ENCODE measurements around the gene ALX4.
A peak's percentile ranks its signal among the peaks of the same experiment; 100 is the strongest.

The ALX4 gene

DNA sequence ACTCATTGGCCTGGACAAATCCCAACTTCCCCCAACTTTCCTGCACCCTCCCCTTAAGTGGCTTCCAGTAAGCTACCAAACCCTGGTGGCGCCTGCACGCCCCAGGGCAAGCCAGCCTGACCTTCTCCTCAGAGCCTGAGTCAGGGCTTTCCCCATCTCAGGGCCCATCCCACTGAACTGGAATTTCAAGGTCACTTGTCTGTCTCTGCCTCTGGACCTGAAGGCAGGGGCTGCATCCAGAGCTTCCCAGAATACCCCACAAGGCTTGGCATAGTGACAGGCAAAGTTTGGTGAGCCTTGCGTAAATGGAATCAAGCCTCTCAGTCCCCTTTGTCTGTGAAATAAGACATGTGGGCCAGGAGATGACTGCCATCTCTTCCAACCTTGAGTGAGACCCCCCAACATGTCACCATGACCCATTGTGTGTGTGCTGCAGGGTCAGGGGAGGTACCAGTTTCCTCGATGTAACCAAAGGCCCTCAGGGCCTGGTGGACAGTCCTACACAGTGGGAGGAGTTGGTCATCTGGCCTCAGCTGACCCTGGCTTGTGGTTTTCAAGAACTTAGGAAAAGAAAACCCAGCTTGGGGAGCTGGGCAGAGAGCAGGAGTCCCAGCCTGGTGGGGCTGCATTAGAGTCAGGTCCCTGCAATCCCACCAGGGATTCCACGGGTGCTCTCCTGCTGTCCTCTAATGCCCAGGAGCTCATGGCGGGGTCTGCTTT, 8.9 kb downstream of the ALX4 start:
- DNase-seq = peak; percentile 74

DNA sequence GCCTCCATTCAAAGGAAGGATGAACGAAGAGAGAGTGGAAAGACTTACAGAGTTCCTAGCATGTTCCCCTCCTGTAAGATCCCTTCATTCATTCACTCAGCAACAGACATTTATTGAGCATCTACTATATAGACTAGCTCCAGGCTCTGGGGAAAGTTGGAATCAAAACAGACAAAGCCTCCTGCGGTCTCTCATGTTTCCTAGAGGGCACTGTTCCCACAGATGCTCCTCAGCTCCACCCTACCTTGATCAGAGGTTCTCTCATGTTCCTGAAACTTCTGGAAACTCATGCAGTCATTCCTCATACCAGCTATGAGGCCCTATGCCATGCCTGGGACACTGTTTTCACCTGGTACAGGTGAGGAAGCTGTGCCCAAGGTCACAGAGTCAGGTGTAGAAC, 11.1 kb downstream of the ALX4 start:
- no peak for DNase-seq

DNA sequence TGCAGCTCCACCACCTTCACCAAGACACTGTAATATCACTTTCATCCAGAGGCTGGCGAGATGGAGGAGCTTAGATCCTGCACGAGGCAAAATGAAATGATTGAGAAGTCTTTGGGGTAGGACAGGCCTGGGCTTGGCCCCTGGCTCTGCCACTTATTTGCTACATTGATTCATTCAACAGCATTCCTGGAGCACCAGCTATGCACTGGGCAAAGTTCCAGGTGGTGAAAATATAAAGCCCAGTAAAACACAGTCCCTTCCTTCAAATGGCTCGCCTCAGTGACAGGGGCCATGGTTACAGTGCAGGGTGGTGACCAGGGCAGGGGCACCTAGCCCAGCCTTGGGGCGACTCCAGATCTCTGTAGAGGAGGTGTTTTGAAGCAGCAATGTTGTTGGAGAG, 19.7 kb downstream of the ALX4 start:
- peak; percentile 20 for DNase-seq

DNA sequence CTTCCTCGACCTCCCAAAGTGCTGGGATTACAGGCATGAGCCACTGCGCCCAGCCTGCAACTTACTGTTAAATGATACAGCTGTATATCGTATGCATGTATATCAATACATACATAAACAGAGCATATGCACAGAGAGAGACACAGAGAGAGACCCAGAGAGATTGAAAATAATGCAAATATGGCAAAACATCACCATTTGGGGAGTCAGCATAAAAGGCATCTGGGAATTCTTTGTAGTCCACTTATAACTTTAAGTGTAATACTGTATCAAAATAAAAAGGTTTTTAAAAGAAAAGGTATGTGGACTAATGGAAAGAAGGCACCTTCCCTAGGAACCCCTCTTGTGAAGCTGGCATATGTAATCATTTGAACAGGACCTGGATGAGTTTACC, 21.8 kb downstream of the ALX4 start:
- no peak for DNase-seq

DNA sequence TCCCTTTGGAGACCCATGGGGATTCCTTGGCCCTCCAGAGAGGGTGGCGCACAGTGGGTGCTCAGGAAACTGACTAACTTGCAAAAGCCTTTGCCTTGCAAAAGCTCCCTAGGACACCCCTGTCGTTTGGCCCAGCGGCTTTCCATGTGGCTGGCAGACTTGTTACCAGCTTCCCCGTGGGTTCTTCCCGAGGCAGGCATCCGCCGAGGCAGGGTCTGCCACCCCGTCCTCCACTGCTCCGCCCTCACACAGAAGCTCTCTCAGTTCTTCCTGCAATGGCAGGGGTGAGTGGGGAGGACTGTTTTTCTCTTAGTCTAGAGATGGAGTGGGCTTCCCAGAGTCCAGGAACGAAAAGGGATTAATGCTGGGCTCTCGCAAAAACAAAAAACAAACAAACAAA, 23.0 kb downstream of the ALX4 start:
- DNase-seq = no peak

DNA sequence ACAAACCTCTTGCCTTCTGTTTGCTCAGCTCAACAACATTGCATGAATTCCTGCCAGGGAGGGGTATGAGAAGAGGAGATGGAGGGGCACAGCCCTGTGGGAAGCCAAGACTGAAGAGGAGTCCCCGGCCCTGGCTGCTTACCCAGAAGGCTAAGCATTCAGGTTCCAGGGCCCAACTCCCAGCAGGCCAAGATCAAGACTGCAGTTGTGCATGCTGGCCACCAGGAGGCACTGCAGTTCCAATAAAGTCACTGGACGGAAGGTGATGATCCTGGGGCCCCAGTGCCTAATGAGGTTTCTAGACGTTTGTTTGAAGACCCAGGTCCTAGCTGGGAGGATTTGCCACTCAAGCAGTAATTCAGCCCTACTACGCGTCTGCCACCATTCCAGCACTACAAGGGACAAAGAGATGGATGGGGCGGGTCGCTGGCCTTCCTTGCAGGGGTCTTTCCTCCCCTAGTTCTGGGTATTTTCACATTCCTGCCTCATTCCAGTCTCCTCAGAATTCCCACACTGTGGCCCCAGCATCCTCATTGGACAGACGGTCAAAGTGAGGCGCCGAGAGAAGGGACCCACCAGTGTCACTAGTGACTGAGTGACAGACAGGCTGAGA, 23.6 kb downstream of the ALX4 start:
- peak; percentile 60 for DNase-seq

DNA sequence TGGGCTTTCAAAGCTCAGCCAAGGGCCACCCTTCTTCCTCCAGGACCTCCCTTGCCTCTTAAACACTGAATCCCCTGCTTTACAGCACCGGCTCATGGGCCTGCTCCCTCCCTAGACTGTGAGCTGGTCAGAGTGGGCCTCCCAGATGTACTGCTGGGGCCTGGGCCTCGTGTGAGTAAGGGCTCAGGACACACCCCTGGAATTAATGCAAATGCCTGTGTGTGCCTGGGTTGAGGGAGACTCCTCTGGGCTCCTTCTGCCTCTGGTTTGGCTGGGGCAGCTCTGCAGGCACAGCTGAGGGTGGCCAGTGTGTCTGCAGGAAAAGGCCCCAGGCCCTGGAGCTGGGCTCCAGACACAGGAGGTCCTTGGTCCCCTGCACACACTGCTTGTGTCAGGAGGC, 24.2 kb downstream of the ALX4 start:
- peak; percentile 30 for DNase-seq

DNA sequence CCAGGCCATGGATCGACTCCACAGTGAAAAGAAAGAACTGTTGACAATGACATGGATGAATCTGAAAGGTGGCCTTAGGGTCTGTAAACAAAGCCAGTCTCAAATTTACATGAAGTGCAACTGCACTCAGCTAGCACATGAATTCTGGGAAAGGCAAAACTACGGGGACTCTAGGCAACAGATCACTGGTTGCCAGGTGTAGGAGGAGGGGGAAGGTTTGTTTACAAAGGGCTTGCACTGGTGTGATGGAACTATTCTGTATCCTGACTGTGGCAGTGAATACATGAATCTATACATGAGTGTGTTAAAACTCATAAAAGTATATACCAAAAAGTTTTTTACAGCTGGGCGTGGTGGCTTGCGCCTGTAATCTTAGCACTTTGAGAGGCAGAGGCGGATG, 27.3 kb downstream of the ALX4 start:
- no peak for DNase-seq

DNA sequence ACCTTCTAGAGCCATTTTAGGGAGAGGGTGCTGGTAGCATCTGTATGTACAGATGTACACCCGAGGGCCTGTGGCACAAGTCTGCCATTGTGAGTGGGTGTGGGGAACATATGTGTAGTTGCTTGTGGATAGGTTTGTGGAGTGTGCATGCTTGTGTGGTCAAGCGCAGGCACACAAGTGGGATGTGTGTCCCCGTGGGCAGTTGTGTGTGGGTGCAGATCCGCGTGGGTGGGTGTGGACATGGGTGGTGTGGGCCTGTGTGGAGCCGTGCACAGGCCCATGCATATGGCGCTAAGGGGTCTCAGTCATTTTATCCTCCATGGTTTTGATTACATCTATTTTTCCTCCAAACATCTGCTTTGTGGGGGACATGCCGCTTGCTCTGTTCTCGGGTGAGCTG, 28.8 kb downstream of the ALX4 start:
- no peak for DNase-seq

DNA sequence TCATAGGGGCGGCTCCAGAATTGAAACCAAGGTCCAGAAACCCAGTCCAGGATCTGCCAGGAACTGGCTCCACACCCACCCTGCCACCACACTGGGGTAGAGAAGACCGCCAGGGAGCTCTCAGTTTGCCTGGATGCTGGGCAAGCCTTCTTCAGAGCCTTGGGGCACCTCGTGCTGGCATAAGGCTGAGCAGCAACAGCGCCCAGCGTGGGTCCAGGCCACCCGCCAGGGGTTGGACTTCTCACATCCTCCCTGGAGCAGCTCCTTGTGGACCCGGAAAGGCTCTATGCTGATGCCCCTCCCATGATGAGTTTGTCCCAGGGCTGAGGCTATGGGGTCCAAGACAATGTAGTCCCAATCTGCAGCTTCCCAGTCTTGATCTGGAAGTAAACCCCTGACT, 29.7 kb downstream of the ALX4 start:
- DNase-seq = no peak

DNA sequence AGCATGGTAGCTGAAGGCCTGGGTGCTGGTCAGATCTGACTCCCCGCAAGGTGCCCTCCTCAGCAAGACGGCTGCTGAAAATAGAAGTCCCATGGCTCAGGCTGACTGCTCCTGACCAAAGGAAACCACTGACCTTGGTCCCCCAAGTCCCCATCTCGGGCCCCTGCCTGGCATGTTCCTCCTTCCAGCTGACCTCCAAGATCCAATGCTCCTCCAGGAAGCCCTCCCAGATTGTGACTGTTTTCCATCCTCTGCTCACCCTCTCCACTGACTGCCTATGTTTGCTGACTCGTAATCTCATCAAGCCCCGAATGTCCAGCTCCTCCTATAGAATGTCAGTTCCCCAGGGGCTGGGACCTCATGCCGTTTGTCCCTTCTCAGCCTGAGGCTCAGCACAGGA, 30.5 kb downstream of the ALX4 start:
- DNase-seq = no peak

DNA sequence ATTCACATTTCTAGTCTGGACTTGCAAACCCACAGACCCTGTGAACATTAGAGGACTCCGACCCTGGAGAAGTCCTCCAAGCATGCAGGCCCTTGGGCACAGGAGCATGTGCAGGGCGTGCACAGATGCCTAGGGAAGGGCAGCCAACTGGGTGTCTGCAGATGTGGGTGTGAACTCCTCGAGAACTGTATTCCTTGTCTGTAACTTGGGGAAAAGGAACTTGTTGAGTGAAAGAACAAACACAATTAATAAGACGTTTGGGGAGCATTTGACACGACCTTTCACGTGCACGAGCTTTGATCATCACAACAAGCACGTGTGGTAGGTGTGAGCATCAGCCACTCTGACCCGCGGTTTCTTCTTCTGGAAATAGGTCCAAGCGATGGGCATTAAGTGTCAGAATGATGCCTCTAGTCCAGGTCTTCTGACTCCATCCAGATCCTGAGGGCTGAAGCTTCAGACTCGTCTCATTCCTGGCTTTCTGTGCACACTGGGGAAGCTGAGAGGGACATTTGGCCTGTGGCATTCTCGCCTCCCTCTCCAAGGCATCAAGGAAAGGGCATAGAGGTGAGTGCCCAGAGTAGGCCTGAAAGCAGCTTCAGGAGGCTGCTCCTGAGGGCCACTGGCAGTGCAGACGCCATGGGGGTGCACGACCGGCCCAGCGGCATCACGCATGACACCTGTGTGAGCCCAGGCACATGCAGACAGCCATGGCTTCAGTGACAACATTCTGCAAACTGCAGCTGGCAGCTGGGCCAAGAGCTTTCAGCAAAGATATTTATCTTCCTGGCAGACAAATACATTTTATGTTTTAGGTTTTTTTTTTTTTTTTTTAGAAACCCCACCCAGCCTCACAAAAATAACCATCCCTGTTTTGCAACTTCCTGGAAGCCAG, 32.5 kb downstream of the ALX4 start:
- DNase-seq = no peak

DNA sequence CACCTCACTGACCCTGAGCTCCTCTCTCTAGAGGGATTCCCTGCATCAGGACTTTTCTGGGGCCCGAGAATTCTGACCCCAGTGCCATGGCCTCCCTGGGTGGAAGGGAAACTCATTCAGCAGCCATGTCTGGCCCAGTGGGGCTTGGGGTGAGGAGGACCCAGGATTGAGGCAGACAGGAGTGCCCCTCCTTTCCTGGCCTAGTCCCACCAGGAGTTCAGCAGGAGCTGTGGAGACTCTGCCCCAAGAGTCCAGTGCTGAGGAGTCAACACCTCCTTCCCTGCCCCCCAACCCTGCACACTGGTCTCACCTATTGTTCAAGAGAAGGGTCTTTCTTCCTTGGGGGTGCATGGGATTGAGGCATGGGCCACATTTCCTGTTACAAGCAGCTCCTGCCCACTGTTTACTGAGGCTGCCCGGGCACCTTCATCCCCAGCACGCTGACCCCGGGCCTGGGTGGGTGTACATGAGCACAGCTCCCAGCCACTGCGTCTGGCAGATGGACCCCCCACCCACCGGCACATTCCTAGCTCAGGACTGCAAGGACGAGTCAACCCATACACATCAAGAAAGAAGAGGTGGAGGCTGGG, 33.9 kb downstream of the ALX4 start:
- no peak for DNase-seq

DNA sequence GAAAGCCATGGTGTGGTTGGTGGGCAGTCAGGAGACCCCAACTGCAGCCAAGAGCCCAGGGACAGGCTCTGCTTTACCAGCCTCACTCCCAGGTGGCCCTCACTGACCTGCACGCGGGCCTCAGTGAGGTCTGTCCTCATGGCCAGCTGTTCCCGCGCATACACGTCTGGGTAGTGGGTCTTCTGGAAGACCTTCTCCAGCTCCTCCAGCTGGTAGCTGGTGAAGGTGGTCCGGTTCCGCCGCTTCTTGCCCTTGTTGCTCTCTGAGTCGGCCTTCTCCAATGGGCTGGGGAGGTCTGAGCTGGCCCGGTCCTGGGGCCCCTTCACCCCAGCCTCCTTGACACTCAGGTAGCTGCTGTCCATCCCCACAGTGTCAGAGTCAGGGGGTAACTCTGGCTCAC, 34.7 kb downstream of the ALX4 start:
- DNase-seq = no peak

DNA sequence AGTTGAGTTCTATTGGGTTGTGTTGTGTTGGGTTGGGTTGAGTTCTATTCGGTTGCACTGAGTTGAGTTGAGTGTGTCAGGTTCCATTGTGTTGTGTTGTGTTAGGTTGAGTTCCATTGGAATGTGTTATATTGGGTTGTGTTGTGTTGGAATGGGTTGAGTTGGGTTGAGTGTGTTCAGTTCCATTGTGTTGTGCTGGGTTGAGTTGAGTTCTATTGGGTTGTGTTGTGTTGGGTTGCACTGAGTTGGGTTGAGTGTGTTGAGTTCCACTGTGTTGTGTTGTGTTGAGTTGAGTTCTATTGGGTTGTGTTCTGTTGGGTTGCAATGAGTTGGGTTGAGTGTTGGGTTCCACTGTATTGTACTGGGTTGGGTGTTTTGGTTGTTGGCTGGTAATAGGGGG, 35.5 kb downstream of the ALX4 start:
- no peak for DNase-seq

DNA sequence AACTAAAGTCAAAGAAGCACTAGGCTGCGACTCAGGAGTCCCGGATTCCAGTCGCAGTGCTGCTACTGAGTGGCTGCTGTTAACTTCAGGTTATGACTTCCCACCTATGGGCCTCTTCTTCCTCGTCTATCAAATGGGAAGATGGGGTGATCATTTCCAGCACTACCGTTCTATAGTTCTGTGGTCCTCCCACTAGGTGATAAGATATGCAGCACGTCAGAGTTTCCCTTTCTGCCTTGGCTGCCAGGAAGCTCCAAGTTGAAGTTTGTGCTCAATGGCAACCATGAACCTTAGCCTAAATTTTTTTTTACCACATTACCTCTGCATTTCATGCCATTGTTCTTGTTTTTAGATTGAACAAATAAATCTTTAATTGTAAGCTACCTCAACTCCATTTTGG, 38.7 kb downstream of the ALX4 start:
- no peak for DNase-seq

DNA sequence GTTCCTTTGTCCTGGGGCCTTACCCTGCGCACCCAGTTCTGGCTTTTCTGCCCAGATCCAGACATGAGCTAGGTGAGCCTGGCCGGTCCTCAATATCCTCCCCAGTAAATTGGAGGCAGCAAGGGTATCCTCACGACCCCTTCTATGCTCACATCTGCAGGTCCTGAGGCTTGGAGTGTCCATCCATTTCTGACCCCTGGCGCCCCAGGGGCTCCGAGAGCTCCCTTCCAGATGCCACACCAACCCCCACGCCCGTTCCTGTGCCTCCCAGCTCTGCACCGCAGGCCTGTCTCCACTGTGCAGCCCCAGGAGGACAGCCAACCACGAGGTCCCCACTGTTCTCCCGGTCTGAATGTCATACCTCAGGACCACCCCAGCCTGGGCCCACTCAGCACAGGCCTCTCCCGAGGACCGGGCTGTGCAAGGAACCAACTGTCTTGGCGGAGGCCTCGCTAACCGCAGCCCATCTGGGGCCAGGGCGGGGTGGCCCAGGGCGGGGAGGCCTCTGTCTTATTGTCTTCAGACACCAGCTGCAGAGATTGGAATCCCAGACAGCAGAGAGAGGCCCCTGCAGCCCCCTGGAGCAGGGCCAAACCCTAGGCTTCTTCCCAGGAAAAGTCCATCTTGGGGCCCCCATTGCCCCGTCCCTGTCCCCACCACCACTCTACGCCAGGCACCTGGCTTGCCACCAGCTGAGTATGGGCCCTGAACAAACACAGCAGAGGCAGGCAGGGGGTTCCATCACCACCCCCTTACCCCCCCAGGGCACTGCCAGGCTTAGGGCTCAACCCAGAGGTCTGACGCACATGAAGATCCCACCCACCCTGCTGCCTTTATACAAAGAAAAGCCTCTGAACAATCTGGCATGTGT, 39.3 kb downstream of the ALX4 start:
- DNase-seq = peak; percentile 87

DNA sequence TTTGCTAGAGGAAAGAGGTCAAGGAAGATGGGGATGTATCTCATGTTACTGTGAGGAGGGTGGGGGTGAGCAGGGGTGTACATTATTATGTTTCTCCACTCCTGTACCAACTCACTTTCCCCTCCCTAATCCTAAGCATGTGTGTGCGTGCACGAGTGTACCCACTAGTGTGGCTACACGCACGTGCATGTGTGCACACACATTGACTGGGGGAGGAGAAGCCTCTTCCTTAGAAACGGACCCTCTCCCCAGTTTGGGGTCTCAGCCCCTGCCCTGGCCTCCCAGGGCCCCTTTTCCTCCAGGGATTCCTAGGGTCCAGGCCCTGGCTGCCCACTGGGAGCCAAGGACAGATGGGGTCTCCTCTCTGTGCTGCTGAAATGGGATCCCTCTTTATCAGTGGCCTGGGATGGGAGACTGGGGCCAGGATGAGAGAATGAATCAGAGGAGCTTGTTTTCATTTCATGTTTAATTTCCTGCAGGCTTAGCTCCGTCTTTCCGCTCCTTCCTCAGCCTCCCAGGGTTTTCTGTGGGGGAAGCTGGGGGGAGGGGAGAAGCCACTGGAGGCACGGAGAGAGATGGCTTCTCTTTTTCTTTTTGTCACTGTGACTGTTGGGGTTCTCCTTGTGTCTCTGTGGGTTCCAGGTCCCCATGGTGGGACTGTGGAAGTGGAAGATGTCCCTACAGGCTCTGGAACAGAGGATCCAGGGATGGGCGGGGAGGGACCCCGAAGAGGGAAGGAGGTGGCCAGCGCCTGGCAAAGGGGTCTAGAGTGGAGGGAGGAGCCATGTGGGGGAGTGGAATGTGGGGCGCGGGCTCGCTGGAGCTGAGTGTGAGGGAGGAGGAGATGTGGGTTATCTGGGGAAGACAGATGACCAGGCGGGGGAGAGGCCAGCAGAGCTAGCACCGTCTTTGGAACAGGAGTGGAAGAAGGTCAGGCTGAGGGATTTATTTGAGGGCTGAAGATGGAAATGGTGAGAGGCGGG, 40.3 kb downstream of the ALX4 start:
- DNase-seq = peak; percentile 85

DNA sequence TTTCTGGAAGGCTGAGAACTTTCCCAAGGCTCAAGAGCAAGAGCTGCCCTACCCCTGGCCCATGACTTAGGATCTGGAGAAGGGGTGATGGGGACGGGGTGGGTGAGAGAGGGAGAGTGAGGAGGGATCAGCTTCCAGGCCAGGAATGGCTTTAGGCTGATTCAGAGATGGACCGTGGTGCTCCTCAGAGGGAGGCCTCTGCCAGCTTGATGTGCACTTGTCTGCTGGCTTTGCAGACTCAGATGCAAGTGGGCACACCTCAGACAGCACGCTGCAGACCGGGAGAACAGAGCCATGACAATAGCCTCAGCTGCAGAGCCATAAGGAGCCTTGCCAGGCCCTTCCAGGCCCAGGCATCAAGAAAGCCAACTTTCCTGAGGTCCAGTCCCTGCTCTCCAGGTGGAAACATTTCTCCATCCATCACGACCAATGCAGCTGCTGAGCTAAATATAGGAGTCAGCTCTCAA, 41.3 kb downstream of the ALX4 start:
- DNase-seq = no peak

DNA sequence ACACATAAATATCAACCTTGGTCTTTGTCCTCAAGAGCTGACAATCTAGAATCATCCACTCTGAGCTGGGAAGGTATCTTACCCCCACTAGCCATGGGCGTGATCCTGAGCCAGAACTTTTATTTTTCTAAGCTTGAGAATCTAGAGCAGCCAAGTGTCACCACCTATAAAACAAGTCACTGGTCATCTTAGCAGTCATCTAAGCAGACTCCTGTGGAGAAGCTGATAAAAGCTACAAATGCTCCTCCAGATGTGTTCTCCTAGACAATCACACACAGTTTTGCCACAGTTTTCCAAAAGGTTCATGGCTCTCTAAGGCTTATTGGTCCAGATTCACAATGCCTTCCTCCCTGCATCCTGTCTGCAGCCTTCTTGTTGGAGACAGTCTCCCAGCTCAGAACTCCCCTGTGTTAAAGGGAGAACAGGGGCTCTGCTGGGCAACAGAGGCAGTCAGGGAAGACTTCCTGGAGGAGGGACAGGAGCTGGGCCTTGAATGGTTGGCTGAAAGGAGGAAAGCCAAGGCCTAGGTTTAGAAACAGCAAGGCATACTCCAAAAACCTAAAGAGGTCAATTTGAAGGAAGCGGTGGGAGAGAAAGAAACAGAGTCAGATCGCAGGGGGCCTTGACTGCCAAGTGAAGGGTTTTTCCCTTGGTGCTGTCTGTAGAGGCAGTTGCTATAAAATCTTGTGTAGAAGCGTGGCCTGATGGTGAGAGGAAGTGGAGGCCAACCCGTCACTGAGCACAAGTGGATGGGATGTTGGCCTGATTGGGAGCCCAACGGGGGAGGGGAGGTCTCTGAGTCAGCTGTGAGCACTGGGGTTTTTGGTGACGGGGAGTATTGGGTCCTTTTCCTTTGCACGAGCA, 42.0 kb downstream of the ALX4 start:
- no peak for DNase-seq
